ENCODE data around the gene S100A2.

GRCh38 chr1:153526132-153526543 is 39.5 kb downstream of the S100A2 start:
- TF ChIP-seq POLR2A (IDR thresholded peaks at IDR 0.05), result no peak
- no peak for TF ChIP-seq CTCF (IDR thresholded peaks at IDR 0.05)

All from esophagus squamous epithelium (tissue), 4 donors.